WTC11 (cell line): Measurements from ENCODE around the gene GOLGA2. TPM values are rescaled to one million over a fixed set of nuclear protein-coding genes. Genes with fewer than 3 reads are reported as not detected.

Source experiments
- ATAC-seq: fragments of 200-7000 bp; cut with Tn5 transposase; 2 replicates; pipeline ENCODE4 v1.10.0; 2021; ENCODE audit warnings: mild to moderate bottlenecking, moderate library complexity
- CTCF ChIA-PET: fragments of 300-600 bp; sonication (Branson Sonifier 250); formaldehyde crosslinking; loops from one replicate; lab custom pipeline; 2021; ENCODE audit warnings: antibody characterized with exemption; lab: Charles Lee
- POLR2A ChIA-PET: fragments of 350-600 bp; sonication (Branson Sonifier 250); formaldehyde crosslinking; loops from one replicate; lab custom pipeline; 2021; ENCODE audit warnings: antibody characterized with exemption; lab: Charles Lee
- DNase-seq: peaks from one replicate; pipeline ENCODE4 v3.0.0; 2021; ENCODE audit warnings: low spot score
- H3K27ac Mint-ChIP-seq: 2 replicates; pipeline ENCODE4 v1.8.0; 2021; ENCODE audit warnings: mixed read lengths
- H3K27me3 Mint-ChIP-seq: 2 replicates; pipeline ENCODE4 v1.8.0; 2021; ENCODE audit warnings: low read depth, mild to moderate bottlenecking, moderate library complexity, mixed read lengths
- H3K36me3 Mint-ChIP-seq: 2 replicates; pipeline ENCODE4 v1.8.0; 2021; ENCODE audit warnings: mixed read lengths
- H3K4me1 Mint-ChIP-seq: 2 replicates; pipeline ENCODE4 v1.8.0; 2022; ENCODE audit warnings: mixed read lengths
- H3K4me3 Mint-ChIP-seq: 2 replicates; pipeline ENCODE4 v1.8.0; 2021; ENCODE audit warnings: mild to moderate bottlenecking, moderate library complexity, mixed read lengths
- H3K9me3 Mint-ChIP-seq: 2 replicates; pipeline ENCODE4 v1.8.0; 2021; ENCODE audit warnings: mixed read lengths
- ARID4B ChIP-seq: sonication (generic); formaldehyde crosslinking; IDR thresholded peaks from 2 replicates; pipeline ENCODE4 v1.8.0; 2023; ENCODE audit warnings: missing genetic modification reagents, mild to moderate bottlenecking, borderline replicate concordance
- ATF1 ChIP-seq: sonication (generic); formaldehyde crosslinking; IDR thresholded peaks from 2 replicates; pipeline ENCODE4 v1.8.1; 2023; ENCODE audit warnings: mild to moderate bottlenecking, moderate library complexity, missing genetic modification reagents
- ATF3 ChIP-seq: sonication (generic); formaldehyde crosslinking; conservative IDR thresholded peaks from 2 replicates; pipeline ENCODE4 v1.8.1; 2022; ENCODE audit warnings: mild to moderate bottlenecking, missing genetic modification reagents
- CBFB ChIP-seq: sonication (generic); formaldehyde crosslinking; IDR thresholded peaks from 2 replicates; pipeline ENCODE4 v1.8.1; 2022; ENCODE audit warnings: mild to moderate bottlenecking, low read depth, missing genetic modification reagents
- E2F1 ChIP-seq: sonication (generic); formaldehyde crosslinking; IDR thresholded peaks from 2 replicates; pipeline ENCODE4 v1.8.0; 2022; ENCODE audit warnings: mild to moderate bottlenecking, missing genetic modification reagents
- E2F5 ChIP-seq: sonication (generic); formaldehyde crosslinking; IDR thresholded peaks from 2 replicates; pipeline ENCODE4 v1.8.1; 2022; ENCODE audit warnings: mild to moderate bottlenecking, moderate library complexity, missing genetic modification reagents
- ESRRA ChIP-seq: sonication (generic); formaldehyde crosslinking; IDR thresholded peaks from 2 replicates; pipeline ENCODE4 v1.8.1; 2022; ENCODE audit warnings: mild to moderate bottlenecking, missing genetic modification reagents, borderline replicate concordance
- ETV6 ChIP-seq: sonication (generic); formaldehyde crosslinking; IDR thresholded peaks from 2 replicates; pipeline ENCODE4 v1.8.1; 2022; ENCODE audit warnings: mild to moderate bottlenecking, missing genetic modification reagents
- GTF2I ChIP-seq: fragments of 250-450 bp; sonication (Bioruptor Pico); conservative IDR thresholded peaks from 2 replicates; pipeline ENCODE4 v1.4.0; 2021; ENCODE audit warnings: mild to moderate bottlenecking
- IRF1 ChIP-seq: sonication (generic); formaldehyde crosslinking; IDR thresholded peaks from 2 replicates; pipeline ENCODE4 v1.8.0; 2023; ENCODE audit warnings: missing genetic modification reagents
- MXD4 ChIP-seq: fragments of 250-450 bp; sonication (Bioruptor Pico); IDR thresholded peaks from 2 replicates; pipeline ENCODE4 v1.8.0; 2021; ENCODE audit warnings: mild to moderate bottlenecking, moderate library complexity, borderline replicate concordance
- MYBL2 ChIP-seq: sonication (generic); formaldehyde crosslinking; IDR thresholded peaks from 2 replicates; pipeline ENCODE4 v1.8.1; 2023; ENCODE audit warnings: mild to moderate bottlenecking, moderate library complexity, missing genetic modification reagents
- NFATC4 ChIP-seq: fragments of 250-450 bp; sonication (Bioruptor Pico); IDR thresholded peaks from 2 replicates; pipeline ENCODE4 v1.9.0; 2021; ENCODE audit warnings: mild to moderate bottlenecking
- NR1H2 ChIP-seq: sonication (generic); formaldehyde crosslinking; IDR thresholded peaks from 2 replicates; pipeline ENCODE4 v1.9.0; 2021; ENCODE audit warnings: mild to moderate bottlenecking, moderate library complexity, missing genetic modification reagents
- OVOL2 ChIP-seq: fragments of 250-450 bp; sonication (Bioruptor Pico); IDR thresholded peaks from 2 replicates; pipeline ENCODE4 v1.9.0; 2021; ENCODE audit warnings: mild to moderate bottlenecking, borderline replicate concordance
- SMAD4 ChIP-seq: sonication (generic); formaldehyde crosslinking; IDR thresholded peaks from 2 replicates; pipeline ENCODE4 v1.8.0; 2022; ENCODE audit warnings: mild to moderate bottlenecking, missing genetic modification reagents
- SP1 ChIP-seq: sonication (generic); formaldehyde crosslinking; conservative IDR thresholded peaks from 2 replicates; pipeline ENCODE4 v1.8.1; 2022; ENCODE audit warnings: missing genetic modification reagents
- STAT6 ChIP-seq: sonication (generic); formaldehyde crosslinking; conservative IDR thresholded peaks from 2 replicates; pipeline ENCODE4 v1.8.1; 2023; ENCODE audit warnings: mild to moderate bottlenecking, low read depth, missing genetic modification reagents, moderate library complexity
- USF1 ChIP-seq: sonication (generic); formaldehyde crosslinking; IDR thresholded peaks from 2 replicates; pipeline ENCODE4 v1.8.0; 2022; ENCODE audit warnings: mild to moderate bottlenecking, missing genetic modification reagents
- ZBTB21 ChIP-seq: sonication (generic); formaldehyde crosslinking; IDR thresholded peaks from 2 replicates; pipeline ENCODE4 v1.8.1; 2023; ENCODE audit warnings: mild to moderate bottlenecking, missing genetic modification reagents, borderline replicate concordance
- ZNF423 ChIP-seq: fragments of 250-450 bp; sonication (Bioruptor Pico); IDR thresholded peaks from 2 replicates; pipeline ENCODE4 v2.1.2; 2022; ENCODE audit warnings: mild to moderate bottlenecking, moderate library complexity
- ZNF671 ChIP-seq: fragments of 250-450 bp; sonication (Bioruptor Pico); IDR thresholded peaks from 2 replicates; pipeline ENCODE4 v1.8.0; 2021; ENCODE audit warnings: mild to moderate bottlenecking
- total RNA-seq: library from RNA; stranded (reverse); gene quantifications from 3 replicates; pipeline ENCODE4 v1.2.3, GENCODE V29; 2021

Gene GOLGA2
- total RNA-seq, 1 experiment from 2014 or later: 66.3 TPM

GRCh38 chr9:128218518-128219389 lies 57.1 kb downstream of the GOLGA2 start:
- ChIA-PET CTCF (interaction anchor here (0.6 to 2.7 kb wide), 22 partner anchors 11 to 220 kb away, joined by 3 to 23 read pairs (median 4); partner anchors contain the start of genes BBLN, CIZ1, DNM1 and GOLGA2), POLR2A (interaction anchor here (0.7 to 1.2 kb wide), 4 partner anchors 13 to 302 kb away, joined by 3 to 5 read pairs (median 4); partner anchors contain the start of gene ST6GALNAC4)
- peaks cover 12% of the 10 kb centered on the region for H3K4me1 Mint-ChIP-seq
- DNase-seq: peak; percentile 99
- H3K4me3 Mint-ChIP-seq: peak overlapping the region; percentile 75
- H3K27ac Mint-ChIP-seq: peak overlapping the region; percentile 97
- peaks cover 24% of the 10 kb centered on the region for H3K36me3 Mint-ChIP-seq
- peaks cover 4% of the 10 kb centered on the region; the same call in 1 of the 2 replicates for H3K27me3 Mint-ChIP-seq
- ATAC-seq: peak; percentile 97
- no peaks in the 10 kb centered on the region for H3K9me3 Mint-ChIP-seq
- TF ChIP-seq ETV6 (CRISPR knock-in tag) (no peak), ARID4B (CRISPR knock-in tag) (peak; percentile 50; the same call in 1 of the 2 replicates), ZBTB21 (CRISPR knock-in tag) (no peak), ATF1 (CRISPR knock-in tag) (no peak), E2F5 (0 out of 2 replicates have a peak, but pooled peaks have one; percentile 33), MYBL2 (CRISPR knock-in tag) (no peak), USF1 (CRISPR knock-in tag) (no peak), GTF2I (CRISPR knock-in tag) (no peak), MXD4 (CRISPR knock-in tag) (no peak), STAT6 (CRISPR knock-in tag) (no peak), ZNF423 (CRISPR knock-in tag) (no peak), NR1H2 (CRISPR knock-in tag) (no peak), SMAD4 (CRISPR knock-in tag) (no peak), NFATC4 (CRISPR knock-in tag) (no peak), CBFB (CRISPR knock-in tag) (no peak), OVOL2 (CRISPR knock-in tag) (no peak), SP1 (CRISPR knock-in tag) (peak; percentile 81), E2F1 (CRISPR knock-in tag) (no peak), ESRRA (no peak), IRF1 (CRISPR knock-in tag) (no peak), ATF3 (CRISPR knock-in tag) (no peak), ZNF671 (no peak)
